NCI-H446 treated with DMSO at 0.1 percent for 48 hours (cell line): ENCODE measurements around the gene PARM1.

Experiments
- DNase-seq: peaks from one replicate; lab custom pipeline; 2025; lab: John Stamatoyannopoulos, UW

Gene PARM1

DNA sequence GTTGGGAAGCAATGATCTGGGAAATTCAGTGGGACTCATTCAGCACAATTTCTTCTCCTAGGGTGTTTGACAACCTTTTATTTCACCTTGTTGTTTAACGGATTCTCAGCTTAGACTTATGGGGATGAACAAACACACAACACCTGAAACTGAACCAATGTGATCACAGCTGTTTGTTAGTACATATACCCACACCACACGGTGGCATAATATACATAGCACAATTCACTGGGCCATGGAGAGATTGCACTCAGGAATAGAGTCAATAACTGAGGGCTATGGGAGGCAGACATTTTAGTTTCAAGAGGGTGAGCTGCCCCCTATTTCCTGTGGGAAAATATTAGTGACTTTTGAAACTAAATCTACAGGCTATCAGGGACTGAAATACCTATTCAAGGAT lies 148.0 kb downstream of the PARM1 start:
- no peak for DNase-seq

DNA sequence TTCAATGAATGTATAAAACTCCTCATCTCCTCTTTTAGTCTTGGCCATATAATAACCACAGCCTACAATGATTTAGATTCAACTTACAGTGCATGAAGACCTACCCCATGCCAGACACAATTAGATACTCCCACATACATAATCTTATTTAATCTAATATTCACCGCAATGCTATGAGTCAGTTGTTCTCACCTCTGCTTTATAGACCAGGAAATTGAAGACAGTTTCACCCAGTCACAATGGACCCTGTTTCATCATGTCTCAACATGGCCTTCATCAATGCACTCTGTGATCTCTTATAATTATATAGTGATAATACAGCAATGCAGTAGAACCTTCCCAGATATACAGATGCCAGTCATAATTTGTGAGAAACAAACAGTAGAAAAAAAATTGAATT lies 148.6 kb downstream of the PARM1 start:
- DNase-seq = no peak

- no peak for DNase-seq
These were observed 154.5 kb downstream of the PARM1 start for GRCh38 chr4:75087416-75087815.

GRCh38 chr4:75087865-75088264 lies 154.9 kb downstream of the PARM1 start:
- no peak for DNase-seq

DNA sequence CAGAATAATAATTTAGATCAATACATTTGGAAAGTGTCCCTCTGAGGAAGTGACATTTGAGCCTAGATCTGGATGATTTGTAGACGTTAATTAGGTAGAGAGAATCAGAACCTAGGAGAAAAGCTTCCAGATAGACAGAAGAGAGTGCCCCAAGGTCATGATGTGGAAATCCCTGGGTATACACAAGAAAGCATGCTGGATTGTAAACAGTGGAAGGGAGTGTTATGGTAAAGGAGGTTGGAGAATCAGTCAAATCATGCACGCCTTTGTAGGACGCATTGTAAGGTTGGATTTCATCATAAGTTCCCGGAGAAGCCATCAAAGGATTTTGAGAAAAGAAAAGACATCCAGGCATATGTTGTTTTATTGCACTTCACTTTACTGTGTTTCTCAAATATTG lies 156.3 kb downstream of the PARM1 start:
- DNase-seq = no peak

GRCh38 chr4:75099321-75099720 lies 166.4 kb downstream of the PARM1 start:
- no peak for DNase-seq
